Skin epidermis (tissue), 12 donors: ENCODE results near the gene FCMR.

Experiments used
- H3K27ac ChIP-seq, 21 experiments: fragments of 200-600 bp; sonication (generic) in 11 of 21; one replicate each; pipeline ENCODE4 v1.5.0; 2020; ENCODE audit warnings: mild to moderate bottlenecking in 3 of 21, inconsistent platforms in 2 of 21, moderate library complexity in 2 of 21
- H3K4me3 ChIP-seq, 7 experiments: fragments of 200-600 bp; sonication (generic) in 2 of 7; one replicate each; pipeline ENCODE4 v1.5.0; 2020; ENCODE audit warnings: inconsistent platforms in 2 of 7, mild to moderate bottlenecking in 2 of 7, moderate library complexity in 1 of 7

The FCMR gene

GRCh38 chr1:206905295-206906164 is 16.2 kb downstream of the FCMR start:
- Histone ChIP-seq H3K27ac (peak overlapping the region in 3 of 21 experiments; percentile 10 to 18 (median 11)), H3K4me3 (no peak overlapping the region)

GRCh38 chr1:206904423-206905142 is 17.2 kb downstream of the FCMR start:
- Histone ChIP-seq H3K27ac (no peak overlapping the region), H3K4me3 (no peak overlapping the region)

GRCh38 chr1:206903687-206904086 is 18.1 kb downstream of the FCMR start:
- H3K27ac ChIP-seq, result no peak overlapping the region
- H3K4me3 ChIP-seq, result no peak overlapping the region

- Histone ChIP-seq H3K27ac (no peak overlapping the region), H3K4me3 (no peak overlapping the region)
Measured at GRCh38 chr1:206902702-206903101, 19.0 kb downstream of the FCMR start.

GRCh38 chr1:206901944-206902343 is 19.8 kb downstream of the FCMR start:
- H3K27ac ChIP-seq, result no peak overlapping the region
- H3K4me3 ChIP-seq, result no peak overlapping the region

GRCh38 chr1:206900149-206900548 is 21.6 kb downstream of the FCMR start:
- peak overlapping the region in 1 of 21 experiments; percentile 76 for H3K27ac ChIP-seq

GRCh38 chr1:206899717-206900116 is 22.0 kb downstream of the FCMR start:
- no peak overlapping the region for H3K4me3 ChIP-seq
- H3K27ac ChIP-seq, result peak overlapping the region in 1 of 21 experiments; percentile 76

More at GRCh38 chr1:206900149-206900548, 21.6 kb downstream of the FCMR start:
- H3K4me3 ChIP-seq, result no peak overlapping the region

- Histone ChIP-seq H3K4me3 (no peak overlapping the region), H3K27ac (peak overlapping the region in 5 of 21 experiments; percentile 6 to 76 (median 16))
Measured at GRCh38 chr1:206898915-206899431, 22.8 kb downstream of the FCMR start.

- peak overlapping the region in 7 of 21 experiments; percentile 3 to 76 (median 16) for H3K27ac ChIP-seq
- H3K4me3 ChIP-seq, result no peak overlapping the region
Measured at GRCh38 chr1:206898089-206898914, 23.4 kb downstream of the FCMR start.

GRCh38 chr1:206897175-206897574 is 24.6 kb downstream of the FCMR start, which contains the start of gene IL24:
TSS of gene IL24 (plus strand) at chr1:206897443. CDS start at chr1:206897833, 390 bp downstream.
- Histone ChIP-seq H3K27ac (peak within 1 kb of the TSS in 17 of 21 experiments; percentile 2 to 76 (median 51)), H3K4me3 (no peak within 1 kb of the TSS)

- peak overlapping the region in 18 of 21 experiments; percentile 2 to 76 (median 50) for H3K27ac ChIP-seq
- no peak overlapping the region for H3K4me3 ChIP-seq
Measured at GRCh38 chr1:206896261-206896660, 25.5 kb downstream of the FCMR start.

- H3K27ac ChIP-seq, result peak overlapping the region in 18 of 21 experiments; percentile 7 to 76 (median 50)
- H3K4me3 ChIP-seq, result no peak overlapping the region
Measured at GRCh38 chr1:206895837-206896242, 25.9 kb downstream of the FCMR start.

GRCh38 chr1:206895325-206895724 is 26.4 kb downstream of the FCMR start:
- Histone ChIP-seq H3K27ac (peak overlapping the region in 17 of 21 experiments; percentile 8 to 76 (median 51)), H3K4me3 (no peak overlapping the region)

GRCh38 chr1:206893380-206893779 is 28.4 kb downstream of the FCMR start:
- H3K27ac ChIP-seq, result no peak overlapping the region
- H3K4me3 ChIP-seq, result no peak overlapping the region

- peak overlapping the region in 1 of 21 experiments; percentile 23 for H3K27ac ChIP-seq
- H3K4me3 ChIP-seq, result no peak overlapping the region
Measured at GRCh38 chr1:206892351-206892984, 29.3 kb downstream of the FCMR start.

- H3K4me3 ChIP-seq, result no peak overlapping the region
- H3K27ac ChIP-seq, result peak overlapping the region in 3 of 21 experiments; percentile 9 to 58 (median 23)
Measured at GRCh38 chr1:206891412-206891811, 30.3 kb downstream of the FCMR start.

GRCh38 chr1:206890125-206891060 is 31.3 kb downstream of the FCMR start:
- H3K27ac ChIP-seq, result peak overlapping the region in 6 of 21 experiments; percentile 0 to 66 (median 59)

GRCh38 chr1:206887701-206888100 is 34.0 kb downstream of the FCMR start:
- no peak overlapping the region for H3K27ac ChIP-seq
- no peak overlapping the region for H3K4me3 ChIP-seq

More at GRCh38 chr1:206890125-206891060, 31.3 kb downstream of the FCMR start:
- no peak overlapping the region for H3K4me3 ChIP-seq
